ENCODE measurements around the gene CST2. TPM values are rescaled to one million over a fixed set of nuclear protein-coding genes. Genes with fewer than 3 reads are reported as not detected.
"Not testable (repeated sequence)": the region's sequence is repeated elsewhere in the genome, so short reads cannot be mapped to it uniquely, and the experiment has no call there.

CST2 gene
- total RNA-seq, 1 donor from 2014 or later, result not detected

GRCh38 chr20:23800865-23801264 is 25.7 kb downstream of the CST2 start:
- no peaks in the 10 kb centered on the region for H3K4me1 Mint-ChIP-seq (ENCODE audit: unreplicated experiment)
- TF ChIP-seq CTCF (IDR thresholded peaks at IDR 0.05), result no peak
- no peaks in the 10 kb centered on the region for H3K27me3 Mint-ChIP-seq (ENCODE audit: unreplicated experiment)
- H3K4me3 Mint-ChIP-seq (ENCODE audit: unreplicated experiment), result no peak overlapping the region
- no peak for DNase-seq (ENCODE audit: extremely low spot score, unreplicated experiment)
- H3K27ac Mint-ChIP-seq (ENCODE audit: unreplicated experiment), result no peak overlapping the region
- H3K36me3 Mint-ChIP-seq (ENCODE audit: unreplicated experiment), result no peaks in the 10 kb centered on the region
- no peaks in the 10 kb centered on the region for H3K9me3 Mint-ChIP-seq (ENCODE audit: unreplicated experiment)

GRCh38 chr20:23799216-23799847 is 27.2 kb downstream of the CST2 start:
- not testable (repeated sequence) for H3K27ac Mint-ChIP-seq (ENCODE audit: unreplicated experiment); DNase-seq (ENCODE audit: extremely low spot score, unreplicated experiment); H3K9me3 Mint-ChIP-seq (ENCODE audit: unreplicated experiment); H3K4me1 Mint-ChIP-seq (ENCODE audit: unreplicated experiment); H3K4me3 Mint-ChIP-seq (ENCODE audit: unreplicated experiment); H3K36me3 Mint-ChIP-seq (ENCODE audit: unreplicated experiment)
- H3K27me3 Mint-ChIP-seq (ENCODE audit: unreplicated experiment), result peaks cover 12% of the 10 kb centered on the region
- TF ChIP-seq CTCF (IDR thresholded peaks at IDR 0.05), result peak; percentile 57

GRCh38 chr20:23795526-23795925 is 31.0 kb downstream of the CST2 start:
- Mint-ChIP-seq H3K27ac (ENCODE audit: unreplicated experiment) (no peak overlapping the region), H3K4me1 (ENCODE audit: unreplicated experiment) (no peaks in the 10 kb centered on the region), H3K4me3 (ENCODE audit: unreplicated experiment) (no peak overlapping the region), H3K9me3 (ENCODE audit: unreplicated experiment) (no peaks in the 10 kb centered on the region), H3K36me3 (ENCODE audit: unreplicated experiment) (no peaks in the 10 kb centered on the region), H3K27me3 (ENCODE audit: unreplicated experiment) (peaks cover 26% of the 10 kb centered on the region)
- no peak for DNase-seq (ENCODE audit: extremely low spot score, unreplicated experiment)
- no peak for TF ChIP-seq CTCF (IDR thresholded peaks at IDR 0.05)

- no peak overlapping the region for H3K4me3 Mint-ChIP-seq (ENCODE audit: unreplicated experiment)
- H3K4me1 Mint-ChIP-seq (ENCODE audit: unreplicated experiment), result no peaks in the 10 kb centered on the region
- H3K9me3 Mint-ChIP-seq (ENCODE audit: unreplicated experiment), result no peaks in the 10 kb centered on the region
- no peak for DNase-seq (ENCODE audit: extremely low spot score, unreplicated experiment)
- no peak overlapping the region for H3K27ac Mint-ChIP-seq (ENCODE audit: unreplicated experiment)
- TF ChIP-seq CTCF (IDR thresholded peaks at IDR 0.05), result no peak
- peaks cover 28% of the 10 kb centered on the region for H3K27me3 Mint-ChIP-seq (ENCODE audit: unreplicated experiment)
- H3K36me3 Mint-ChIP-seq (ENCODE audit: unreplicated experiment), result no peaks in the 10 kb centered on the region
Measured at GRCh38 chr20:23794841-23795240, 31.7 kb downstream of the CST2 start.

GRCh38 chr20:23794065-23794464 is 32.5 kb downstream of the CST2 start:
- Mint-ChIP-seq H3K36me3 (ENCODE audit: unreplicated experiment) (no peaks in the 10 kb centered on the region), H3K27me3 (ENCODE audit: unreplicated experiment) (peaks cover 32% of the 10 kb centered on the region), H3K27ac (ENCODE audit: unreplicated experiment) (no peak overlapping the region), H3K9me3 (ENCODE audit: unreplicated experiment) (no peaks in the 10 kb centered on the region), H3K4me3 (ENCODE audit: unreplicated experiment) (no peak overlapping the region), H3K4me1 (ENCODE audit: unreplicated experiment) (no peaks in the 10 kb centered on the region)
- DNase-seq (ENCODE audit: extremely low spot score, unreplicated experiment), result no peak
- no peak for TF ChIP-seq CTCF (IDR thresholded peaks at IDR 0.05)
